Endothelial cell of umbilical vein (primary cell): ENCODE results near the gene RYR3. TPM values are rescaled to one million over a fixed set of nuclear protein-coding genes. Genes with fewer than 3 reads are reported as not detected.

Source experiments
- BruUV-seq: library from RNA; stranded (reverse); fragments of 400-500 nt; replicated peaks from 2 replicates; lab custom pipeline; 2021; lab: Mats Ljungman, UMichigan
- CTCF ChIA-PET: fragments of 300-600, 350-600 bp; sonication (Branson Sonifier 250); formaldehyde crosslinking; loops from one replicate; lab custom pipeline; 2021; ENCODE audit warnings: antibody characterized with exemption, inconsistent platforms; lab: Charles Lee
- POLR2A ChIA-PET: fragments of 300-600, 350-600 bp; sonication (Branson Sonifier 250); formaldehyde crosslinking; loops from one replicate; lab custom pipeline; 2021; ENCODE audit warnings: antibody characterized with exemption, inconsistent platforms; lab: Charles Lee
- DNase-seq: peaks from one replicate; pipeline ENCODE4 v3.0.0-alpha.2; 2011; ENCODE audit warnings: low read depth, low spot score
- FAIRE-seq: peaks from 2 replicates; lab custom pipeline; 2011; peaks lifted over from hg19 to GRCh38; lab: Jason Lieb, UNC
- H2AFZ ChIP-seq: 2 replicates; pipeline ENCODE4 v1.6.0; 2012; ENCODE audit warnings: low read depth, low read length, control low read depth, inconsistent platforms
- H3K27ac ChIP-seq: 2 replicates; pipeline ENCODE4 v1.5.1; 2011; ENCODE audit warnings: low read depth, mild to moderate bottlenecking, control low read depth, low read length, moderate library complexity; ENCODE audit not compliant: insufficient read depth
- H3K27me3 ChIP-seq, 2 experiments: 2 replicates each; pipeline versions ENCODE4 v1.6.0 to v1.6.1; 2011; ENCODE audit warnings: low read length in 2 of 2, mixed read lengths in 1 of 2; ENCODE audit not compliant: control insufficient read depth in 2 of 2, insufficient read depth in 2 of 2
- H3K36me3 ChIP-seq, 2 experiments: 2 replicates in 1 of 2; 3 replicates in 1 of 2; pipeline ENCODE4 v1.5.1; 2011; ENCODE audit warnings: low read length in 2 of 2, mild to moderate bottlenecking in 1 of 2, moderate library complexity in 1 of 2; ENCODE audit not compliant: control insufficient read depth in 2 of 2, insufficient read depth in 2 of 2; ENCODE audit errors: extremely low read depth in 1 of 2
- H3K4me1 ChIP-seq: 3 replicates; pipeline ENCODE4 v1.5.1; 2011; ENCODE audit warnings: mild to moderate bottlenecking, low read length; ENCODE audit not compliant: control insufficient read depth, insufficient read depth; ENCODE audit errors: extremely low read depth
- H3K4me2 ChIP-seq: 2 replicates; pipeline ENCODE4 v1.6.1; 2011; ENCODE audit warnings: low read length, control low read depth, mixed read lengths; ENCODE audit not compliant: insufficient read depth
- H3K4me3 ChIP-seq, 3 experiments: fragments of 200-600 bp in 1 of 3; sonication (generic), shearing (Covaris generic) in 1 of 3; replicated peaks in 1 of 3; 2 replicates each; pipeline ENCODE4 v1.5.1; 2011 to 2016; ENCODE audit warnings: control low read depth in 3 of 3, low read length in 3 of 3, mild to moderate bottlenecking in 2 of 3, inconsistent platforms in 1 of 3, low read depth in 1 of 3, moderate library complexity in 1 of 3; ENCODE audit not compliant: insufficient read depth in 1 of 3
- H3K79me2 ChIP-seq: 2 replicates; pipeline ENCODE4 v1.6.0; 2012; ENCODE audit warnings: low read length, inconsistent platforms; ENCODE audit not compliant: control insufficient read depth, insufficient read depth
- H3K9ac ChIP-seq: replicated peaks from 2 replicates; pipeline ENCODE3; 2011; ENCODE audit warnings: low read length, control low read depth; ENCODE audit not compliant: insufficient read depth; ENCODE audit errors: extremely low read depth
- H3K9me1 ChIP-seq: replicated peaks from 3 replicates; pipeline ENCODE4 v1.6.0; 2011; ENCODE audit warnings: mild to moderate bottlenecking, low read length; ENCODE audit not compliant: control insufficient read depth, insufficient read depth; ENCODE audit errors: extremely low read depth
- H3K9me3 ChIP-seq: replicated peaks from 2 replicates; pipeline ENCODE4 v1.5.1; 2012; ENCODE audit warnings: low read length, inconsistent platforms; ENCODE audit not compliant: control insufficient read depth, insufficient read depth
- H4K20me1 ChIP-seq: replicated peaks from 2 replicates; pipeline ENCODE3; 2011; ENCODE audit warnings: mild to moderate bottlenecking, low read length; ENCODE audit not compliant: control insufficient read depth, insufficient read depth; ENCODE audit errors: extremely low read depth
- CTCF ChIP-seq, 2 donors: IDR thresholded peaks; 1 replicate in 1 of 2; 2 replicates in 1 of 2; pipeline ENCODE4 v1.5.1; 2011; ENCODE audit warnings: low read length in 2 of 2, mild to moderate bottlenecking in 2 of 2, moderate library complexity in 2 of 2, control low read depth in 1 of 2, inconsistent platforms in 1 of 2, low read depth in 1 of 2; ENCODE audit not compliant: insufficient read depth in 1 of 2; ENCODE audit errors: extremely low read depth in 1 of 2
- EZH2 ChIP-seq: IDR thresholded peaks from 2 replicates; pipeline ENCODE4 v1.6.1; 2012; ENCODE audit warnings: borderline replicate concordance, low read depth, mild to moderate bottlenecking, moderate library complexity, low read length, inconsistent platforms; ENCODE audit not compliant: severe bottlenecking
- FOS ChIP-seq: IDR thresholded peaks from 2 replicates; pipeline ENCODE4 v1.6.1; 2011; ENCODE audit warnings: mild to moderate bottlenecking, low read length, moderate library complexity, borderline replicate concordance; ENCODE audit not compliant: insufficient read depth
- GATA2 ChIP-seq: IDR thresholded peaks from 2 replicates; pipeline ENCODE4 v1.7.0; 2011; ENCODE audit warnings: low read depth, mild to moderate bottlenecking, moderate library complexity, mixed read lengths, low read length; ENCODE audit not compliant: insufficient read length, insufficient read depth
- JUN ChIP-seq: IDR thresholded peaks from 2 replicates; pipeline ENCODE4 v1.6.1; 2011; ENCODE audit warnings: borderline replicate concordance, low read depth; ENCODE audit not compliant: insufficient read length, insufficient read depth
- MYC ChIP-seq: IDR thresholded peaks from one replicate; pipeline ENCODE4 v1.6.1; 2011; ENCODE audit warnings: mild to moderate bottlenecking, low read depth, low read length
- POLR2A ChIP-seq: IDR thresholded peaks from 2 replicates; pipeline ENCODE4 v1.6.1; 2012; ENCODE audit warnings: low read depth, mild to moderate bottlenecking, control low read depth, low read length
- POLR2AphosphoS5 ChIP-seq: IDR thresholded peaks from 2 replicates; pipeline ENCODE4 v1.6.1; 2012; ENCODE audit warnings: low read depth, mild to moderate bottlenecking, control low read depth, low read length, moderate library complexity; ENCODE audit not compliant: insufficient read depth
- dilution Hi-C: fragments of 300-500 bp; cut with MboI; formaldehyde crosslinking; loops from one replicate; pipeline ENCODE4 v1.15.0; 2019; ENCODE audit warnings: low sequenced_read_pairs; ENCODE audit not compliant: extremely low pct_ligation_motif_present
- intact Hi-C: fragments of 100-400 bp; cut with micrococcal nuclease; formaldehyde crosslinking; loops from one replicate; pipeline ENCODE4 v1.10.0; 2022
- polyA plus RNA-seq, 4 experiments: library from polyadenylated mRNA; depleted of rRNA in 3 of 4; stranded (reverse) in 3 of 4; unstranded in 1 of 4; fragments of >200 nt; gene quantifications; 2 replicates each; pipeline versions ENCODE4 v1.2.1 to v1.2.3, GENCODE V29; 2011 to 2012; ENCODE audit warnings: missing spikeins in 1 of 4
- total RNA-seq: library from RNA; stranded (reverse); gene quantifications from 2 replicates; pipeline ENCODE4 v1.2.3, GENCODE V29; 2021
- TF ChIP-seq, protein P1 (sequence below): IDR thresholded peaks from 2 replicates; pipeline ENCODE4 v1.6.1; 2011; ENCODE audit not compliant: insufficient read depth, insufficient read length

Gene RYR3
- total and polyA plus RNA-seq, 2 donors (not counting 3 experiments of a cell fraction or from before 2014, with no cell fraction given) = not detected

GRCh38 chr15:33773969-33774368 lies 463.2 kb downstream of the RYR3 start:
- Histone ChIP-seq H3K79me2 (no peaks in the 10 kb centered on the region), H4K20me1 (no peaks in the 10 kb centered on the region), H3K9me3 (no peaks in the 10 kb centered on the region), H3K4me2 (no peak overlapping the region), H3K4me3 (no peak overlapping the region), H3K36me3 (no peaks in the 10 kb centered on the region), H3K9ac (no peak overlapping the region), H3K9me1 (no peaks in the 10 kb centered on the region), H3K27ac (no peak overlapping the region), H3K4me1 (no peaks in the 10 kb centered on the region), H3K27me3 (peaks cover 2 to 5% of the 10 kb centered on the region in 2 experiments), H2AFZ (no peak overlapping the region)
- ChIA-PET CTCF (no interaction called here), POLR2A (no interaction called here)
- BruUV-seq = no TSS peak
- dilution Hi-C loops (no loop called here), intact Hi-C loops (no loop called here)
- TF ChIP-seq FOS (no peak), GATA2 (no peak), MYC (no peak), POLR2A (no peak), JUN (no peak), EZH2 (no peak), POLR2AphosphoS5 (no peak), CTCF (IDR thresholded peaks at IDR 0.05; ENCODE audit: extremely low read depth in 1 of 2, insufficient read depth in 1 of 2, low read depth in 1 of 2, low read length in 2 of 2) (no peak)
- TF ChIP-seq, protein P1, sequence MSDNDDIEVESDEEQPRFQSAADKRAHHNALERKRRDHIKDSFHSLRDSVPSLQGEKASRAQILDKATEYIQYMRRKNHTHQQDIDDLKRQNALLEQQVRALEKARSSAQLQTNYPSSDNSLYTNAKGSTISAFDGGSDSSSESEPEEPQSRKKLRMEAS = no peak
- FAIRE-seq = no peak
- no peak for DNase-seq
